NCI-H2171 treated with DMSO at 0.1 percent for 48 hours (cell line): Measurements from ENCODE around the gene PPP6R3.

Experiments used
- DNase-seq: peaks from one replicate; lab custom pipeline; 2025; lab: John Stamatoyannopoulos, UW

Gene PPP6R3

DNA sequence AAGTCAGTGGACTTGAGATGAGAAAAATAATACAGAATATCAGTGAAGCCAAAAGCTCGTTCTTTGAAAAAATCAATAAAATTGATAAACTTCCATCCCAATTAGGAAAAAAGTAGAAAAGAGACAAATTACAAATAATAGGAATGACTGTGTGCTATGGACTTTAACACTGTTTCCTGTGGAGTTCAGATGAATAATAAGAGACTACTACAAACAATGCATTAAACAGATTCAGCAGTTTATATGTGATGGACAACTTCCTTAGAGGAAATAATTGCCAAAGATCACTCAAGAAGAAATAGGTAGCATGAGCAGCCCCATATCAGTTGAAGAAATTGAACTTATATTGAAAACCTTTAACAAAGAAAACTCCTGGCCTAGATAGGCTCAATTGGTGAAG is 99.7 kb downstream of the PPP6R3 start:
- no peak for DNase-seq

- DNase-seq: no peak
Measured at GRCh38 chr11:68563454-68563853, 102.9 kb downstream of the PPP6R3 start.

- no peak for DNase-seq
Measured at GRCh38 chr11:68564261-68564660, 103.7 kb downstream of the PPP6R3 start.

DNA sequence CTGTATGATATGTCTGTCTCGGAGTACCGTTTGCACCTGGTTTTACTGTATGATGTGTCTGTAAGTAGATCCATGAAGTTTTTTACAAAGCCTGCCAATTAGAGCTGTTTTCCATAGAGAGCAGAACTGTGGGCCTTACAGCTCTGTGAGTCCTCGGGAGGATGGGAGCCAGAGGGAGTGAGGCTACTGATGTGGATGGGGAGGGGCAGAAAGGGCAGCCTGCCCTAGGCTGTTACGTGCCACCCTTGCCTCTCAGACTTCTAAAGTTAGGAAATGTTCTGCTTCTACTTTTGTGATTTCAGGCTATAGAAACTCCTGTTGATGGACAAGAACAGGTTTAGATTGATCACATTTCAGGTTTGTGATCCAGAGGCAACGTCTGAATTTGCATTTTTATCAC is 105.2 kb downstream of the PPP6R3 start:
- no peak for DNase-seq

DNA sequence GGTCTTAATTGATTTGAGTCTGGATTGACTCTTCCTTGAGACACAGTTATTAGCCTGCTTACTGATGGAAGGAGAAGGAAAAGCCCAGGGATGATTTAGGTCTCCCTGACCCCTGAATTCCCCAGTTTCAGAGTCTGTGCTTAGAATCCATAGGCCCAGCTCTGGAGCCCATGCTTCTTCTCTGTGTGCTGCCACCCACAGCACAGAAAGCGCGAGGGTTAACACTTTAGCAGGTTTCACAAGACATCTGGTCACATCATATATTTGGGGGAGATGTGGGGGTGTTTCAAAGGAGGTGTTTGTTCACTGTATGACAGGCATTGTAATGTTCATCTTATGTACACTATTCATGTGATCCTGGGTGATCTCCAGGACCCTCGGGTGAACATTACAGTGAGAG is 107.0 kb downstream of the PPP6R3 start:
- DNase-seq: no peak

DNA sequence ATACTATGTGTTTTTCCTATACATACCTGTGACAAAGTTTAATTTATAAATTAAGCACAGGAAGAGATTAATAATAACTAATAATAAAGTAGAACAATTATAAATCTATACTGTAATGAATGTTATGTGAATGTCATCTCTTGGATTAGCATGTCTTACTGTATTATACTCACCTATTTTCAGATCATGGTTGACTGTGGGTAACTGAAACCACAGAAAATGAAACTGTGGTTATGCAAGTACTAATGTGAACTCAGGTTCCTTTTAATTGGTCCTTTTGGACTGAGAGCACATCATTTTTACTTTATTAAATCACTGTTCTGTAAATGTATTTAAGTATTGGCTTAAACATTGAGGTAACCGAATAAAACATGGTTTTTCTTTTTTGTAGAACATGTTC is 108.8 kb downstream of the PPP6R3 start:
- no peak for DNase-seq

DNA sequence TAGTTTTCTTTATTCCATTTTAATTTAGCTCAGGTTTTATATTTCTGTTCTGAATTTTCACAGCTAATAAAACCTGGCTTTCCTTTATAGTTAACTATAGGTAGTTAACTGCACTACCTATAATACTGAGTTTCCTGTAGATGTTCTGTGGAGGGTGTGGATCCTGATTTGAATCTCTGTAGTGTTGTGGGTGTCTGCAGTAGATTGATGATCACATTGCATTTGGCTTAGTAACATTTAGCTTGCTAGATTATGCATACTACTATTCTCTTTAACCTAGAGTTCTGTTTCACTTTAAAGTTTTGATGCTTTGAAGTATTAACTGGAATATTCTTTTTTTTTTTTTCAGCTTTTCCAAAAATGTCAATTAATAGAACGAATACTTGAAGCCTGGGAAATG is 110.1 kb downstream of the PPP6R3 start:
- no peak for DNase-seq

- DNase-seq: no peak
Measured at GRCh38 chr11:68574308-68574707, 113.8 kb downstream of the PPP6R3 start.

DNA sequence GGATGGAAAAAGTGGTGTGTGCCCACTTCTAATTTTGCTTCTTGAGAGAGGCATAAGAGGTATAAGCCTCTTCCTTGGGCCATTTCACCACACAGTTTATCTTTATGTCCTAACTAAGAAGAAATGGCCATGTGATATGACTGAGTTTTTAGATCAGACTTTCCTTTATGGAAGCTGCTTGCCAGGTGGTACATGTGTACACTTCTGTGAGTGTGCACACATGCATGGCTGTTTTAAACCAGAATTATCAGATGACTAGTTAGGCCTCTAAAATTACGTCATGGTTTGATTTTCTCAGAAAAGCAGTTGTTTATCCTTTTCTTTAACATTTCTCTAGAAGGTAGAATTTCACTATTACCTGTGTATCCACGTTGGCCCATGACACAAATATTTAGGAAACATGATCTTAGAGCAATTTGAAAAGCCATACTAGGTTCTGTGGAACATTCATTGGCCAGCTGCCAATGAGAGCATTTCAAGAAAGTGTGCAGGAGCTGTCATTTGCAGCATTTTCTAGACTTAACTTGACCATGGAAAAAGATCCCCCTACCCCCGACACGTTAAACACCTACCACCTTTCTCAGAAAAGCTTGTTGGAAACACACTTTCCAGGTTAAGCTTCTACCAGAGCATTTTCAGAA is 114.6 kb downstream of the PPP6R3 start:
- peak; percentile 44 for DNase-seq

GRCh38 chr11:68579455-68579854 is 118.9 kb downstream of the PPP6R3 start:
- no peak for DNase-seq

GRCh38 chr11:68581439-68581838 is 120.9 kb downstream of the PPP6R3 start:
- no peak for DNase-seq

DNA sequence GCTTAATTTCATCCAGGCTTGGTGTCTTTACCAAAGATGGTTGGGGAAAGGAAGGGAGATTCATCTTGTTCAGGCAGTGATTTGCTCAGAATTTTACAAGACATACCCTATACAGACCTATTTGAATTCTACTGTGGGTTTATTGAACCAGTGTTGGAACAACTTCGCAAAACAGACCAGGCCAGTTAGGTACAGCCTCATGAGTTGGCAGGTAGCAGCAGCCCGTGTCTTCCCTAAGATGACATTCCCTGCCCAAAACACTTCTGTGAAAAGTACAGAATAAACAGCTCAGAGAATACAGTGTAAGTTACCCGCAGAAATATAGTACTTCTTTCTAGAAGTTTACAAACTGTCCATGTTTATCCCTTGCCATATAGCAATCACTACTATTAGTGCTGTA is 121.3 kb downstream of the PPP6R3 start:
- no peak for DNase-seq

- no peak for DNase-seq
Measured at GRCh38 chr11:68582416-68583040, 122.0 kb downstream of the PPP6R3 start.

- DNase-seq: no peak
Measured at GRCh38 chr11:68583041-68583446, 122.5 kb downstream of the PPP6R3 start.

DNA sequence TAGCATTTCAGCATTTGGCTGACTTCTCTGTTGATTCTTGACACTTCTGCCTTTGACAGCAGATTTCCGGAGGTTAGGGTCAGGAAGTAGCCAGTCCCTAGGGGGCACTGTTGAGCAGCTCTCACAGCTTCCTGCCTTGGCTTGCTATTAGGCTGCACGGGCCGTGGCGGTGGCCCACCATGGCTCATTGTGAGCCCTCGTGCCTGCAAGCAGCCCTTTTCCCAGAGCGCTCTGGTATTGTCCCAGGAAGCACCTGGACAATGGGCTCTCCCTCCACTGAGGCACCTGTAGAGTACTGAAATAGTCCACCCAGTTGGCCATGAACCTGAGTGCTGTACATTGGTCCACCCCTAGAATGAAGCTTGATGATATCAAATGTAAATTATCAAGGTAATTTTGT is 123.5 kb downstream of the PPP6R3 start:
- no peak for DNase-seq

GRCh38 chr11:68584991-68585524 is 124.5 kb downstream of the PPP6R3 start:
- no peak for DNase-seq

DNA sequence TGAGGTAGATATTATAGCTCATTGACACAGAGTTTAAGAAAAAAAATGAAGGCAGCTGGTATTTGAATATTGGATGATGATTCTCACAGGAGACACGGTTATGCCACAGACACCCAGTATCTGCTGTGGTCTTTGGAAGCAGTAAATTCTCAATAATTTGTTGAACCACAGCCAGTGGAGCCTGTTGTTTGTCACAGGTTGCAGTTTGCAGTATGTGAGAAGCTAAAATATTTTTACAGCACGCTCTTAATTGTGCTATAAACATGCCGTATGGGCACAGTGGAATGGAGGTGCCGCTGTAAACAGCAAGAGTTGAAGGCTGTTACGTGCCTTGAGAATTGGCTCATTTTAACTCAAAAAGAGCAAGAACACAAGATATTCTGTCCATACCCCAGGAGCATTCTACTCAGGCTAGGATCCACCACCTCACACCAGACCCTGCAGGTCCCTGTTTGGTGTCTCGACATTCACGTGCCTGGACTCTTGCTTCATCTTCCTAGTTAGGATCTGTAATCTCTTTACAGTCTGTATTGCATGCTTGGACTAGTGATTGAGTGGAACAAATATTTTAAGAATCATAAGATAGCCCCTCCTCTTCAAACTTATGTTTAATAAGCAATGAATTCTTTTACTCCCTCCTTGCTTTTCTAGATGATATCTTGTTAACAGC is 129.1 kb downstream of the PPP6R3 start:
- DNase-seq: no peak

- no peak for DNase-seq
Measured at GRCh38 chr11:68591719-68592118, 131.2 kb downstream of the PPP6R3 start.

- DNase-seq: no peak
Measured at GRCh38 chr11:68593441-68593840, 132.9 kb downstream of the PPP6R3 start.

DNA sequence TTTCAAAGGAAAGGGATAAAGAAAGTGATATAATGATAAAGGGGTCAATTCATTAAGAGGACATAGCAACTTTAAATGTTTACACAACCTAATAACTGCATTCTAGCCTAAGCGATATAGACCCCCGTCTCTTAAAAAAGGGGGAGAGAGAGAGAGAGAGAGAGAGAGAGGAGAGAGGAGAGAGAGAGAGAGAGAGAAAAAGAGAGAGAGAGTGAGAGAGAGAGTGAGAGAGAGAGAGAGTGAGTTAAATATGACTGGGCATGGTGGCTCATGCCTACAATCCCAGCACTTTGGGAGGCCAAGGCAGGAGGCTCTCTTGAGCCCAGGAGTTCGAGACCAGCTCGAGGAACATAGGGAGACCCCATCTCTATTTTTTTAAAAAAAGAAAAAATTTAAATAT is 133.6 kb downstream of the PPP6R3 start:
- no peak for DNase-seq

DNA sequence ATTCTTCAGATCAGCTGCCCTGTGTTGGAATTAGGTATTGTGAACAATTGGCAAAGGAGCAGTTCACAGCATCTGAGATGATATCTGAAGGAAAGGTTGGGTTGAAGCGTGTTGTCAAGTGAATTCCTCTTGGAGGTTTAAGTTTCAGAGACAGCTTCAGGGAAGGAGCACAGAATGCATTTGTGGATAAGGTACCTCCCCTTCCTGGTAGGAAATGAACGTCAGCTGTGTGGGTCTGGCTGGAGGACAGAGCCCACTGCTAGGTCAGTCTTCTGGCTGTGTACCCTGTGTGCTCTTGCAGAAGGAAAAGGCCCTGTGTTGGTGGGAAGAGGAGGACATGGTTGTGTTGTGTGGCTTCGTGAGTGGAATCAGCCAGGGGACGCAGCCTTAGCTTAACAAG is 135.7 kb downstream of the PPP6R3 start:
- no peak for DNase-seq

- DNase-seq: no peak
Measured at GRCh38 chr11:68598816-68599653, 138.5 kb downstream of the PPP6R3 start.
